CD4-positive, alpha-beta T cell treated with Interleukin-2 at 100 ng/mL for 4 hours (primary cell): ENCODE measurements around the gene VRK1.

Experiments
- DNase-seq: peaks from one replicate; pipeline ENCODE4 v3.0.0-alpha.2; 2020; ENCODE audit warnings: low spot score

Gene VRK1

DNA sequence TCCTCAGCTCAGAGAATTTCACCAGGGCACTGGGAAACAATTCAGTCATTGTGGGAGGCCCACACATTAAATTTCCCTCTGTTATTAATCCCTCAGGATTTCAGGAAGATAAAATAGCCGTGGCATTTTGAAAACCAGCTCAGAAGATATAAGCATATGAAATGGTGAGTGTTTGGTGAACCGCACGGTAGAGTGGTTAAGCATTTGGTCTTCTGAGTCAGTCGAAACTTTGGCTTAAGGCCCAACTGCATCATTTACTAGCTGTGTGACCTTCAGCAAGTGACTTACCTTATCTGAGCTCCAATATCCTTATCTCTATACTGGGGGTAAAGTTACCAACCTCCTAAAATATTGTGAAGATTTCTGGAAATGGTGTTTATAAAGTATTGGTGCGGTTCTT, 5.2 kb upstream of the VRK1 start:
- no peak for DNase-seq

DNA sequence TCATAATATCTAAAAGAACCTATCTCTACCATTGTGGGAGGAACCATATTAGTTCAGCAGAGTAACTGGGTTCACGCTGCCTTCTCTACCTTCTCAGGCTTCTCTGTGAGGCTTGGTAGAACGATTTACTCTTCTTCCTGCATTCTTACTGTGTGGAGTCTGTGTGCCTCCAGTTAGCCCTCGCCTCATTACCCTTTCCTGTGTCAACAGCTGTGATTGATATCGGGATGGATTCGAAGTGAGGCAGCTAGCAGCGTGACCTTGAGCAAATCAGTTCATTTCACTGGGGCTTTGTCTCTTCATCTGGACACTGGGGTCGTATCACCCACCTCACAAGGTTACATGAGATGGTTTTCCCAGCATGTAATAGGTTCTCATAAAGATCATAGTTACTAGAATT, 4.6 kb upstream of the VRK1 start:
- DNase-seq: no peak

GRCh38 chr14:96793547-96793946, 3.6 kb upstream of the VRK1 start:
- no peak for DNase-seq

GRCh38 chr14:96795109-96795828, 1.9 kb upstream of the VRK1 start:
- no peak for DNase-seq

- peak; percentile 20 for DNase-seq
Observed at GRCh38 chr14:96797582-96798349, 584 bp downstream of the VRK1 start.

DNA sequence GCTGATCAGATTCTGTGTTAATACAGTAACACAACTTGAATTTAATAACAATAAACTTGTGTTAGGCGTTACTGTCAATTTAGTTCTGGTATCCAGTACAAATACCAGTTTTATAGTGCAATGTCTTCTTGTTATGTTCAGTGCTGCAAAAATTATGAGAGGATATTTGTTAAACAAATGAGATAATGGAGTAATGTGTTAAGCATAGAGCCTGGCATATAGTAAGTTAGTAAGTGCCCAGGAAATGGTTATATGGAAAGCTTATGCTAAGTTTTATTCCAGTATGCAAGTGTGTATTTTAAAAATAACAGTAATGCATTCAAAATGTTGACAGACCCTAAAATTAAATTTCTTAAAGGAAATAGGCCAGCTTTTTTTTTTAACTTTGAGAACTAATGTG, 1.8 kb downstream of the VRK1 start:
- DNase-seq: no peak

GRCh38 chr14:96799489-96800054, 2.4 kb downstream of the VRK1 start:
- no peak for DNase-seq

- DNase-seq: no peak
Observed at GRCh38 chr14:96801931-96802330, 4.7 kb downstream of the VRK1 start.

GRCh38 chr14:96802963-96803362, 5.8 kb downstream of the VRK1 start:
- no peak for DNase-seq

DNA sequence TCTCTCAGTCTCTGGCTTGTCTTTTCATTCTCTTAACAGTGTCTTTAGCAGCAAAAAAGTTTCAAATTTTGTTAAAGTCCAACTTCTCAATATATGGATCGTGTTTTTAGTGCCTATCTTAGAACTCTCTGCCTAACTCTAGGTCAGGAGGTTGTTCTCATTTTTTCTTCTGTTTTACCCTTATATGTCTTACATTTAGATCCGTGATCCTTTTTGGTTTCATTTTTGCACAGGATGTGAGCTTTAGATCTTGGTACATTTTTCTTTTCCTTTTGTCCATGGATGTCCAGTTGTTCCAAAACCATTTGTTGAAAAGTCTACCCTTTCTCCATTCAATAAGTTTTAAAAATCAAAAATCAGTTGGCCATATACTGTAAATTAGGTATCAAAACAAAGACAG, 6.8 kb downstream of the VRK1 start:
- no peak for DNase-seq

DNA sequence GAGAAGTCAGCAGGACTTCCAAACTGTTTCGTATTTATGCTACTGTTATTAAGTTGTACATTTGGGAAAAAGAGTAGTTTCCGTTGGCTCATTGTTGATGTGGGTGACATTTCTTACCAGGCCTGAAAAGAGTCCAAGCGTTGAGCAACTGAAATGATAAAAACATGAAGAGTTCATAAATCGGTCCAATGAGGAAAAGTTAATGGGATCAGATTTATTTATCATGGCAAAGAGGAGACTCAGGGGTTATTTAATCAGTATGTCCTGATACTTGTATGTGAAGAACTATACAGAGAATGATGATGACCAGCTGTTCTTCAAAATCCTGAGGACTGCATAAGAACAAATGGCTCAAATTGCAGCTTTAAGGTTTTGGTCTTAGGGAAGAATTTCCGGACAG, 7.7 kb downstream of the VRK1 start:
- DNase-seq: no peak

DNA sequence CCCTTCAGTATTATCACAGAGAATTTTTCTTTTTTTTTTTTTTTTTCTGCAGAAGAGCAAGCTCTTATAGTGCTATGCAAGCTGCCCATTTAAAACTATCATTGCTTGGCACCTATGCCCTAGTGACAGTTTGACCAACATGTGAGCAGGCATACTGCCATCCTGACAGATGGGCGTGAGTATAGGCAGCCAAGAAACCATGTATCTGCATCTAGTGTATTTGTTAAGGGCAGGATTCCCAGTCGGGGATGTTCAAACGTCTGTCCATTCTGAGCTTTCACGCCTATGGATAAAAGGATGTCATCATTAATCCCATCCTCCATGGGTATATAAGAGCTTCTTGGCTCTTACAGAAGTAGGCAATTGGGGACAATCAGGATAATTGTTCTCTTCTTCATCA, 8.8 kb downstream of the VRK1 start:
- no peak for DNase-seq

DNA sequence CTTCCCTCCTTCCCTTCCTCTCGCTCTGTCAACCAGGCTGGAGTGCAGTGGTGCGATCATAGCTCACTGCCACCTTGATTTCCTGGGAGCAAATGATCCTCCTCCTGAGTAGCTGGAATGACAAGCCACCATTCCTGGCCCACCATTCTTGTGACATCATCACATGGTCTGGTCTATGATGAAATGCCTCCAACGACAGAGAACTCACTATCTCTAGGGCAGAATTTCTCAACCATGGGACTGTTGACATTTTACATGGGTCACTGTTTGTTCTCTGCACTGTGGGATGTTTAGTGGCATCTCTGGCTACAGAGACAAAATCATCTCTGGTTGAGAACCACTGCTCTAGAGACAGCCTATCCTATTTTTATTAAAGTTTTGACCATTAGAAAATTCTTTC, 9.7 kb downstream of the VRK1 start:
- no peak for DNase-seq

GRCh38 chr14:96808619-96809406, 11.6 kb downstream of the VRK1 start:
- no peak for DNase-seq

DNA sequence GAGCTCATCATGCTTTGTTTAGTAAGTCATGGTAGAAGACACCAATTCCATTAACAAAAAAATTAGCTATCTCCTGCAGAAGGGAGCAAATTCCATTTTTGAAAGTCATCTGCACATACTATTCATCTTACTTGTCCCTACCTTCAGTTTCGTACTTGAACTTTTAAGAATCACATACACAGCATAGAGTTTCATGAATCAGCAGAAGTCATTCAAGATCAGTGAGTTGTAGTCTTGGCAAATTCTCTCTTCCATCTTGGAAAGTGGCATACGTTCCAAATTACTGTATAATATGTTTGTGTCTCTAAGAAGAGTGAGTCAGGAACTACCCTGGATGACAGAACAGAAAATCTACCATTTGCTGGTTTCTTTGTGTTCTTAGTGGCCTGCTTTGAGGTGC, 14.1 kb downstream of the VRK1 start:
- no peak for DNase-seq

DNA sequence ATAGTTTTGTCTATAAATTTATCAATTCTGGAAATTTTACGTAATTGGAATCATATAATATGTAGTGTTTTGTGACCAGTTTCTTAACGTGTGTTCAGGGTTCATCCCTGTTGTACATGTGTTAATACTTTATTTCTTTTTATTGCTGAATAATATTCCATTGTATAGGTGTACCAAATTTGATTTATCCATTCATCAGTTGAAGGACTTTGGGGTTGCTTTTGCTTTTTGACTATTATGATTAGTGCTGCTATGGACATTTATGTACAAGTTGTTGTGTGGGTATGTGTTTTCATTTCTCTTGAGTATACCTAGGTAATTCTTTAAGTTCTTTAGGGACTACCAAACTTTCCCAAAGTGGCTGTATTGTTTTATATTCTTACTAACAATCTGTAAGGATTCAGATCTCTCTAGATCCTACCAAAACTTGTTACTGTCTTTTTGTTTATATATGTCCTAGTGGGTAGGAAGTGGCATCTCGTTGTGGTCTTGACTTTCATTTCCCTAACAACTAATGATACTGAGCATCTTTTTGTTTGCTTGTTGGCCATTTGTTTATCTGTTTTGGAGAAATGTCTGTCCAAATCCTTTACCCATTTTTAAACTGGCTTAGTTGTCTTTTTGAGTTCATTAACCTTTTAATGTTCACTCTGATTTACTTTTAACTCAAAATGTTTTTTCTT, 14.9 kb downstream of the VRK1 start:
- DNase-seq: no peak

GRCh38 chr14:96816281-96816680, 19.1 kb downstream of the VRK1 start:
- no peak for DNase-seq

DNA sequence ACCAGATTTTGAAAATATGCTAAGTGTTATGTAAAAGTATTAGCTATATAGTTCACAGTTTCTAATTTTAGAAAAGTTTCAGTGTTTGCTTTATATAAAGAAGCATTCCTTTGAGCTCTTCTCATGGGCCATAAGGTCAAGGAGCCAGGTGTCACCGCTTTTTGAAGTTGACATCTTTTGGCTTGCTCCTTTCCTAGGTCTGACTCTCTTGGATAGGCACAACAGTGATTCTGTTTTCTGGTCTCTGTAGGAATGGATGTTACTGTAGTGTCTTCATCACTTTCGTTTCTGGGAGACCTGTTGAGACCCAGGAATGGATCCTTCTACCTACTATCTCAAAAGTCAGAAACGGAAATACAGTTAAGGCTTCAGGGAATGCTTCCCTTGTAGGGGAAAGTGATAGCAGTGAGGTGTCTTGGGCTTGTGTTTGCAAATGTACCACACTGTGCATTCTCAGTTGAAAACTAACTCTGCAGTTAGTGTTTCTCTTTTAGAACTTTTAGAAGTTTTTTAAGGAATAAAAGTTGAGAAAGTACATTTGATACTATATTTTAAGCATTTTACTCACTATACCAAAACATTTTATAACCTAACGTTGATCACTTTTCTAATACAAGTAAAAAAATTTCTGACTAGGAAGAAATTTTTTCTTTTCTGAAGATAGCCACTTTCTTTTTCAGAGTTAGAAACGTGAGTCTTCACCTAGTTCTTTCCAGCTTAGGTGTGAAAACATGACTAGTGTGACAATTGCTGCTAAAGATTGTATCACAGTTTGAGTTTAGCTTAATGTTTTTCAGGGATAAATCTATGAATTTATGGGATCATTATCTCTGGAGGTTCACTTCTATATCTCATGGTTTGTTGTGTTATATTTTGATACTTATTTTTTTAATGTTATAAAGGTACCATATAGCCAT, 20.8 kb downstream of the VRK1 start:
- DNase-seq: no peak

DNA sequence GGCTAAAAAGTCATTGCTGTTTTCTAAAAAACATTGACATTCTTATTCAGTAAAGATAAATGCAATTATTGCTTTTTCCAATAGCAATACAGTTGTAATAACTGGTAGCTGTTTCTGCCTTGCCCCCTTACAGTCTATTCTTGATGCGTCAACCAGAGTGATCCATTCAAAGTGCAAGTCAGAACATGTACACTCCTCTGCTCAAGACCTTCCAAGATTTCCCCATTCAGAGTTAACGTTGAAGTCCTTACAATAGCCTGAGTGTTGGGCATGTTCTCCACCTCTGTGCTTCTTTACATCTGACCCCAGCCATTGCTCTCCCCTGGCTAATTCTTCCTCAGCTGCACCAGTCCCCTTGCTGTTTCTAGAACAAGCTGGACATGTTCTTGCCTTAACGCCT, 24.3 kb downstream of the VRK1 start:
- DNase-seq: no peak

- no peak for DNase-seq
Observed at GRCh38 chr14:96823652-96824051, 26.5 kb downstream of the VRK1 start.

DNA sequence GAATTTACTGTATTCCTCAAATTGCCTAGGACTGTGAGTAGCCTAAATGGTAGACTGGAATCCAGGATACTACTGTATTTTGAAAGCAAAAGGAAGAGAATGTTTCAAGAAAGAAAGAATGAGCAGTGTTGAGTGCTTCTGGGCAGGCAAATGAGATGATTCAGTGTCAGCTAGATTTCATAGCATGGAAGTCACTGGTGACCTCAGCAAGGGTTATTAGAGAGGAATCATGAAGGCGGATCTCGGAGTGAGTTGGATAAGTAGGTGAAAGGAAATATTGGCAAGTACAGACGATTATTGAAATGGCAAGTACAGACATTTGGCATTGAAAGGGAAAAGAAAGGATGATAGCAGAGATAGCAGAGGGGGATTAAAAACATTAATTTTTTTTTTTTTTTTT, 27.1 kb downstream of the VRK1 start:
- no peak for DNase-seq
